ENCODE data around the gene CROCC. TPM values are rescaled to one million over a fixed set of nuclear protein-coding genes. Genes with fewer than 3 reads are reported as not detected.
"Not testable (repeated sequence)": the region's sequence is repeated elsewhere in the genome, so short reads cannot be mapped to it uniquely, and the experiment has no call there.

Gene CROCC
- total RNA-seq, 1 donor from 2014 or later: 27.0 TPM

DNA sequence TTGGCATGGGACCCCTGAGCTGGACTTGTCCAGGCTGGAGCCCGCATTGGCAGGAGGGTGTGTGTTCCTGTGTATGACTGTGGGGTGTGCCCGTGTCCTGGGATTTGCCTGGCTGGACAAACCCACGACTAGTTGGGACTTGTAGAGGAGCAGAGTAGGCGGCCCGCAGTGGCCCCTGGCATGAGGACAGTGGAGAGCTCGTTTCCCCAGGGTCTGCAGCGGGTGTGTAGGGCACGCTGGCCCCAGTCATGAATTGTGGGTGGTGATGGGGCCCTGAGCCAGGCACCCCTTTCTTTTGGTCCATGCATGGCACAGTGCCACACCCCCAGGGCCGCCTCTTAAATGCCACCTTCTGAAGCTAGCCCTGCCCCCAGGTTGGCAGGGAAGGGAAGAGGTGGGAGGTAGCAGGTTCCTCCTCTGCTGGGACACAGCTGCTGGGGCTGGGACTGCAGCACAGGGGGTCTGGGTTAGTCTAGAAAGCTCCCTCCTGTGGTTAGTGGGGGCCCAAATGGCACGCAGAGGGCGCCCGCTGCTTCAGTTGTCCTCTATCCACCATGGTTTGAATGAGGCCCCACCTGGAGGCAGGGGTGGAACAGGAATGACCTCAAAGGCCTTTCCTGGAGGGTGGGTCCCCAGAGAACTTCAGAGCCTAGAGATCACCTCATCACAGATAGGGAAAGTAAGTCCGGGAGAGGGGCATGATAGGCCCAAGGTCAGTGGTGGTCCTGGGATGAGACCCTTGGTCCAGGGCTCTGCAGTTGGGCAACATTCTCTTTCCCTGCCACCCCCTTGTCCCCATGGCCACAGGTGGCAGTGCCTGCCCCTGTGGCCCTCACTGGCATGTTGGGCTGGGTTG, 4.1 kb downstream of the CROCC start:
- intact Hi-C loops (cut with DNase I): no loop called here
- Histone ChIP-seq H3K27me3 (no peaks in the 10 kb centered on the region), H3K4me3 (no peak overlapping the region), H3K9me3 (no peaks in the 10 kb centered on the region), H3K36me3 (peaks cover 8% of the 10 kb centered on the region in 2 donors), H3K27ac (no peak overlapping the region), H3K4me1 (no peaks in the 10 kb centered on the region)
- DNase-seq (ENCODE audit: low spot score in 2 of 2): no peak
- TF ChIP-seq, protein P1, sequence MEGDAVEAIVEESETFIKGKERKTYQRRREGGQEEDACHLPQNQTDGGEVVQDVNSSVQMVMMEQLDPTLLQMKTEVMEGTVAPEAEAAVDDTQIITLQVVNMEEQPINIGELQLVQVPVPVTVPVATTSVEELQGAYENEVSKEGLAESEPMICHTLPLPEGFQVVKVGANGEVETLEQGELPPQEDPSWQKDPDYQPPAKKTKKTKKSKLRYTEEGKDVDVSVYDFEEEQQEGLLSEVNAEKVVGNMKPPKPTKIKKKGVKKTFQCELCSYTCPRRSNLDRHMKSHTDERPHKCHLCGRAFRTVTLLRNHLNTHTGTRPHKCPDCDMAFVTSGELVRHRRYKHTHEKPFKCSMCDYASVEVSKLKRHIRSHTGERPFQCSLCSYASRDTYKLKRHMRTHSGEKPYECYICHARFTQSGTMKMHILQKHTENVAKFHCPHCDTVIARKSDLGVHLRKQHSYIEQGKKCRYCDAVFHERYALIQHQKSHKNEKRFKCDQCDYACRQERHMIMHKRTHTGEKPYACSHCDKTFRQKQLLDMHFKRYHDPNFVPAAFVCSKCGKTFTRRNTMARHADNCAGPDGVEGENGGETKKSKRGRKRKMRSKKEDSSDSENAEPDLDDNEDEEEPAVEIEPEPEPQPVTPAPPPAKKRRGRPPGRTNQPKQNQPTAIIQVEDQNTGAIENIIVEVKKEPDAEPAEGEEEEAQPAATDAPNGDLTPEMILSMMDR (IDR thresholded peaks at IDR 0.05): no peak

DNA sequence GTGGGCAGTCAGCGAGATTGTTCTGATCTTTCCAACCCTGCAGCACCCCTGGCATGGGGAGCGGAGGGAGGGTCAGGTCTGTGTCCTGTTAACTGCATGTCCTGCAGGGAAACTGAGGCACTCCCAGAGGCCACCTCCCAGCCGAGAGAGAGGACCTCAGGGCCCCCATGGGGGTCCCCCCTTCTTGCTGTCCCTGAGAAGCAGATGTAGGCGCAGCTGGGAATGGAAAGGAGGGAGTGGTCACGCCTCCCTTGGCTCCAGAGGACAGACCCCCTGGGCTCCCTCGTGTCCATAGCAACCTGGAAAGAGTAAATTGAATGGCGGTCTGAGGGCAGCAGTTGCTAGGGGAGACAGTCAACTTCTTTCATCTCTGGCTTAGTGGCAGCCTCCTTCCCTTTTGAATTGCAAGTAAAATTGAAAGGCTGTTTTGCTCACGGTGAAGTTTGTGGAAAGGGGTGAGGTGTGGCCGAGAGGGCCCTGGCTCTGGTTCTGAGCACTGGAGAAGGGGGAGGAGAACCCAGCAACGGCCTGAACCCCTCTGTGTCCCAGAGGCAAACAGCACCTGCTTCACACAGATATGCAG, 4.9 kb downstream of the CROCC start:
- intact Hi-C loops (cut with DNase I): no loop called here

DNA sequence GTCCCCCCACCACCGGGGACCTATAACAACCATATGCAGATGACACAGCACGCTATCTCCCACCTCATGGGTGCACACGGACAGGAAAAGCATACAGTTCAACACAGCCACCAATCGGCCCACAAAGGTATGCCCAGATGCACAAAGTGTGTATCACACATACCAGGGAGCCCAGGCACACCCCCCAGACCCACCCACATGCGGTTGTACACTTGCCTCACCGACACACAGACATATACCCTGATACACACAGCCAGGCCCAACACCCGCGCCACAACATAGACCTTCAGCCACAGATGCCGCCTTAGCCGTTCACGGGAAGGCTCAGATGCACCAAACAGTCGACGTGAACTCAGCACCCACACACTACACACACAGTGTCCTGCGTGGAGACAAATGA, 5.5 kb downstream of the CROCC start:
- Histone ChIP-seq H3K36me3 (peaks cover 11 to 21% of the 10 kb centered on the region in 2 donors), H3K27ac (no peak overlapping the region), H3K4me1 (no peaks in the 10 kb centered on the region), H3K27me3 (no peaks in the 10 kb centered on the region), H3K4me3 (no peak overlapping the region), H3K9me3 (no peaks in the 10 kb centered on the region)
- intact Hi-C loops (cut with DNase I): no loop called here
- DNase-seq (ENCODE audit: low spot score in 2 of 2): no peak
- TF ChIP-seq, protein P1 (IDR thresholded peaks at IDR 0.05): no peak

More for the DNA sequence above, 4.9 kb downstream of the CROCC start:
- H3K9me3 ChIP-seq: no peaks in the 10 kb centered on the region
- H3K36me3 ChIP-seq: peaks cover 11 to 14% of the 10 kb centered on the region in 2 donors
- no peak for DNase-seq (ENCODE audit: low spot score in 2 of 2)
- no peak overlapping the region for H3K4me3 ChIP-seq
- TF ChIP-seq, protein P1 (IDR thresholded peaks at IDR 0.05): no peak
- H3K27me3 ChIP-seq: no peaks in the 10 kb centered on the region
- no peaks in the 10 kb centered on the region for H3K4me1 ChIP-seq
- no peak overlapping the region for H3K27ac ChIP-seq

DNA sequence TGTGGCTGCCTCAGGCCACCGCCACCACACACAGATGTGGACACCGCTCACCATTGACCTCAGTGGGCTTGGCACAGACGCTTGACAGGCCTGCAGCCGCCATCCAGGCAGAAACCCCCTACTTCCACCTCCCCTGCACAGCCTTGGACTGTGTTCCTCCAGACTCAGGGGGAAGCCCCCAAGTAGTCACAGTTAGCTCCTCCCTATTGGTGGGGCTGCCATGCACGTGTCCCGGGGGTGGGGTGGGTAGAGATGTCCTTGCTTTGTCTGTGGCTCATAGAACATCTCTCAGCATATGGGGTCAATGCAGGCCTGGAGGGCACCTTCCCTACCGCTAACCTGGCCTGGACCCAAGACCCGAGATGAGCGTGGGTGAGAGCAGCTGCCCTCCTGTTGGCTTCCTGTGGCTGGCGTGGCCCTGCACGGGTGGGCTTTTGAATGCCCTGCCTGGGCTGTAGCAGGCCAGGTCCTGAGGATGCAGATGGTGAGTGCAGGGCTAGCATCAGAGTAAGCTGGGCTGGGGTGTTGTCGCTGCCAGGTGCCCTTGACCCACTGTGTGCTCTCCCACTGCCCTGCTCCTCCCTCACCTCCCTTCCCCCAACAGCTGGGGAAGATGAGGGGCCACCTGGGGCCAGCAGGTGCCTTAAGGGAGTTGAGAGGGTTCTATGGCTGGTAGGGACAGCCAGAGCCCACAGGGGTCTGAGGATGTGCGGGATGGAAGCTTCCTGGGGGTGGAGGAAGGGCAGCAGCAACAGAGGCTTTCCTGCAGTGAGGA, 6.2 kb downstream of the CROCC start:
- H3K27me3 ChIP-seq: no peaks in the 10 kb centered on the region
- H3K9me3 ChIP-seq: no peaks in the 10 kb centered on the region
- intact Hi-C loops (cut with DNase I): no loop called here
- H3K4me1 ChIP-seq: no peaks in the 10 kb centered on the region
- TF ChIP-seq, protein P1 (IDR thresholded peaks at IDR 0.05): no peak
- peaks cover 11 to 23% of the 10 kb centered on the region in 2 donors for H3K36me3 ChIP-seq
- H3K4me3 ChIP-seq: no peak overlapping the region
- H3K27ac ChIP-seq: no peak overlapping the region
- DNase-seq (ENCODE audit: low spot score in 2 of 2): no peak

DNA sequence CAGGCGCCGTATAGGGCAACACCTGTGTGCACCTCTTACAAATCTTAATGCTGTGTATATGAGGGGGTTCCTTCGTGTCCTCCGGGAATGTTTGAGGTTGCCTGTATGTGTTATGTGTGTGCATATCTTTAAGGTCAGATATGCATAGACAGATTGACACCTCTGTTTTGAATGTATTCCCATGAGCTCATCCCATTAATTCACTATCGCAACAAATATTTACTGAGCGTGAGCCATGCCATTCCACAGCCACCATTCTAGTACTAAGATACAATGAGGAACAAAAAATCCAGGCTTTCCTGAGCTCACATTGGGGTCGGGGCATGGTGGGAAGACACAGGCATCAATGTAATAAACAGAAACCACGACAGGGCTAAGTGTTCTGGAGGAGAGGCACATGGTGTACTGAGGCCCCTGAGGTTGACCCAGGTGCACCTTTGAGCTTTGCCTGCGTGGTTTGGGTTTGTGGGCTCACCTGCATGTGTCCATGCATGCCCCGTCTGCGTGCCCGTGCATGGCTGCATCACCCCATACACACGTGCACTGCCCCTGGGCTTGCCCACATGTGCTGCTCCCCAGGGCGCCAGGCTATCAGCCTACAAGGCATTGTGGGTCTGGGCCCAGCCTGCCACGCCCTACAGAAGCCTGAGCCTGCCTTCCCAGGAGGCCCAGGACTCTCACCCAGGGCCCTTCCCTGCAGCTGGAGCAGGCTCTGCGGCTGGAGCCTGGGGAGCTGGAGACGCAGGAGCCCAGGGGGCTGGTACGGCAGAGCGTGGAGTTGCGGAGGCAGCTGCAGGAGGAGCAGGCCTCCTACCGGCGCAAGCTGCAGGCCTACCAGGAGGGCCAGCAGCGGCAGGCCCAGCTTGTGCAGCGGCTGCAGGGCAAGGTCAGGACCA, 7.7 kb downstream of the CROCC start:
- H3K4me1 ChIP-seq; H3K4me3 ChIP-seq; H3K27ac ChIP-seq; H3K9me3 ChIP-seq; H3K27me3 ChIP-seq; DNase-seq (ENCODE audit: low spot score in 2 of 2); intact Hi-C loops (cut with DNase I): not testable (repeated sequence)
- H3K36me3 ChIP-seq: peaks cover 16 to 23% of the 10 kb centered on the region in 2 donors

DNA sequence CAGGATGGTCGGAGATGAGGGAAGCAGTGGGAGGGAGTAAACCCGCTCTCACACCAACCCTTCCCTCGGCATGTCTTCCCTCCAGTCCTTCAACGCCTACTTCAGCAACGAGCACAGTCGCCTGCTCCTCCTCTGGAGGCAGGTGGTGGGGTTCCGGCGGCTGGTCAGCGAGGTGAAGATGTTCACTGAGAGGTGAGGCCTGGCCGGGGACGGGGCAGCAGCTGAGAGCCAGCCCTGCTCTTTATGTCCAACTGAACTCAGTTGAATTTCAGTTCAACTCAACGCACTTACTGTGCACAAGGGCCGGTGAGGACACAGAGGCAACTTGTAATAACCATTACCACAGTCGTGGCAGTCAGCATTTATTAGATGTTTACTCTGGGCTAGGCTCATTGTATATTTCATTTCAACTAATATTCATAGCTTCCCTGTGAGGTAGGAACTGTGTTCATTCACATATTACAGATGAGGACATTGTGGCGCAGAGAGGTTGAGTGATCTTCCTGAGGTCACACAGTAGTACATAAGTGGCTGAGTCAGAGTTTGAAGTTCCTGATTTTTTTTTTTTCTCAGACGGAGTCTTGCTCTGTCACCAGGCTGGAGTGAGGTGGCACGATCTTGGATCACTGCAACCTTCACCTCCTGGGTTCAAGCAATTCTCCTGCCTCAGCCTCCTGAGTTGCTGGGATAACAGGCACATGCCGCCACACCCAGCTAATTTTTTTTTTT, 9.6 kb downstream of the CROCC start:
- H3K36me3 ChIP-seq: peaks cover 16 to 28% of the 10 kb centered on the region in 2 donors

DNA sequence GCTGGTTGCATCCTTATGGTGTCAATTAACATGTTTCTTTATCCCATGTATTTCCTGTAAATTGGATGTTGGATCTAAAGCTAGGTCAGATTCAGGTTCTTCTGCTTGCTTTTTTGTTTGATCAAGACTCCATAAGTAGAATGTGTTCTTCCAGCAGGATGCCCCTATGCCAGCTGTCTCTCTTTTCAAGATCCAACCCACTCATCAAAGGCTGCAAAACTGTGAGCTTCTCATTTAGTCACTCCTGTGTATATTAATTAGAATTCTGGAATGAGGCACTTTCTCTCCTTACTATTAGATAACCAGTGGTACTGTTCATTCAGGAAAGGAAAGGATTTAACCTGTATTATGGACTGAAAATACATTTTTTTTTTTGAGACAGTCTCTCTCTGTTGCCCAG, 12.2 kb downstream of the CROCC start:
- peaks cover 22 to 46% of the 10 kb centered on the region in 2 donors for H3K36me3 ChIP-seq
- H3K9me3 ChIP-seq; H3K27ac ChIP-seq; DNase-seq (ENCODE audit: low spot score in 2 of 2); H3K4me3 ChIP-seq; intact Hi-C loops (cut with DNase I); H3K27me3 ChIP-seq; H3K4me1 ChIP-seq: not testable (repeated sequence)

More for the DNA sequence above, 9.6 kb downstream of the CROCC start:
- DNase-seq (ENCODE audit: low spot score in 2 of 2); H3K4me1 ChIP-seq; H3K27ac ChIP-seq; intact Hi-C loops (cut with DNase I); H3K27me3 ChIP-seq; H3K9me3 ChIP-seq; H3K4me3 ChIP-seq: not testable (repeated sequence)

DNA sequence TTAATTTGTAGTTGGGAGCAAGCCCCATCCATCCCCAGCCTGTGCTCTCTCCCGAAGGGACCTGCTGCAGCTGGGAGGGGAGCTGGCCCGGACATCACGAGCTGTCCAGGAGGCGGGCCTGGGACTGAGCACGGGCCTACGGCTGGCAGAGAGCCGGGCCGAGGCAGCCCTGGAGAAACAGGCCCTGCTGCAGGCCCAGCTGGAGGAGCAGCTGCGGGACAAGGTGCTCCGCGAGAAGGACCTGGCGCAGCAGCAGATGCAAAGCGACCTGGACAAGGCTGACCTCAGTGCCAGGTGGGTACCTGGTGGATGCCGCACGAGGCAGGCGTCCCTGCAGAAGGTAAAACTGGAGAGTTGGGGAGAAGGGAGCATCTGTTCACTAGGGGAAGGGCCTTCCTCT, 14.8 kb downstream of the CROCC start:
- DNase-seq (ENCODE audit: low spot score in 2 of 2); H3K4me3 ChIP-seq; intact Hi-C loops (cut with DNase I); H3K27me3 ChIP-seq; H3K4me1 ChIP-seq; H3K27ac ChIP-seq; H3K9me3 ChIP-seq: not testable (repeated sequence)
- peaks cover 11 to 36% of the 10 kb centered on the region in 2 donors for H3K36me3 ChIP-seq
